WTC11 (cell line): ENCODE results near the gene DPP7. TPM values are rescaled to one million over a fixed set of nuclear protein-coding genes. Genes with fewer than 3 reads are reported as not detected.

Experiments used
- ATAC-seq: fragments of 200-7000 bp; cut with Tn5 transposase; 2 replicates; pipeline ENCODE4 v1.10.0; 2021; ENCODE audit warnings: mild to moderate bottlenecking, moderate library complexity
- CTCF ChIA-PET: fragments of 300-600 bp; sonication (Branson Sonifier 250); formaldehyde crosslinking; loops from one replicate; lab custom pipeline; 2021; ENCODE audit warnings: antibody characterized with exemption; lab: Charles Lee
- POLR2A ChIA-PET: fragments of 350-600 bp; sonication (Branson Sonifier 250); formaldehyde crosslinking; loops from one replicate; lab custom pipeline; 2021; ENCODE audit warnings: antibody characterized with exemption; lab: Charles Lee
- DNase-seq: peaks from one replicate; pipeline ENCODE4 v3.0.0; 2021; ENCODE audit warnings: low spot score
- H3K27ac Mint-ChIP-seq: 2 replicates; pipeline ENCODE4 v1.8.0; 2021; ENCODE audit warnings: mixed read lengths
- H3K27me3 Mint-ChIP-seq: 2 replicates; pipeline ENCODE4 v1.8.0; 2021; ENCODE audit warnings: low read depth, mild to moderate bottlenecking, moderate library complexity, mixed read lengths
- H3K36me3 Mint-ChIP-seq: 2 replicates; pipeline ENCODE4 v1.8.0; 2021; ENCODE audit warnings: mixed read lengths
- H3K4me1 Mint-ChIP-seq: 2 replicates; pipeline ENCODE4 v1.8.0; 2022; ENCODE audit warnings: mixed read lengths
- H3K4me3 Mint-ChIP-seq: 2 replicates; pipeline ENCODE4 v1.8.0; 2021; ENCODE audit warnings: mild to moderate bottlenecking, moderate library complexity, mixed read lengths
- H3K9me3 Mint-ChIP-seq: 2 replicates; pipeline ENCODE4 v1.8.0; 2021; ENCODE audit warnings: mixed read lengths
- ATF1 ChIP-seq: sonication (generic); formaldehyde crosslinking; IDR thresholded peaks from 2 replicates; pipeline ENCODE4 v1.8.1; 2023; ENCODE audit warnings: mild to moderate bottlenecking, moderate library complexity, missing genetic modification reagents
- FOXJ3 ChIP-seq: sonication (generic); formaldehyde crosslinking; IDR thresholded peaks from 2 replicates; pipeline ENCODE4 v1.9.0; 2021; ENCODE audit warnings: missing genetic modification reagents, mild to moderate bottlenecking, borderline replicate concordance
- FOXP1 ChIP-seq: sonication (generic); formaldehyde crosslinking; IDR thresholded peaks from 2 replicates; pipeline ENCODE4 v1.8.0; 2022; ENCODE audit warnings: missing genetic modification reagents, mild to moderate bottlenecking, moderate library complexity, borderline replicate concordance
- HMGA2 ChIP-seq: fragments of 250-450 bp; sonication (Bioruptor Pico); IDR thresholded peaks from 2 replicates; pipeline ENCODE4 v1.4.0; 2021; ENCODE audit warnings: mild to moderate bottlenecking, moderate library complexity
- NFATC4 ChIP-seq: fragments of 250-450 bp; sonication (Bioruptor Pico); IDR thresholded peaks from 2 replicates; pipeline ENCODE4 v1.9.0; 2021; ENCODE audit warnings: mild to moderate bottlenecking
- NFYB ChIP-seq: sonication (generic); formaldehyde crosslinking; conservative IDR thresholded peaks from 2 replicates; pipeline ENCODE4 v1.8.0; 2022; ENCODE audit warnings: low read depth, missing genetic modification reagents
- NR3C1 ChIP-seq: sonication (generic); formaldehyde crosslinking; conservative IDR thresholded peaks from 2 replicates; pipeline ENCODE4 v1.8.1; 2023; ENCODE audit warnings: low read depth, mild to moderate bottlenecking, missing genetic modification reagents
- SOX15 ChIP-seq: fragments of 250-450 bp; sonication (Bioruptor Pico); IDR thresholded peaks from 2 replicates; pipeline ENCODE4 v1.9.0; 2021; ENCODE audit warnings: mild to moderate bottlenecking
- ZNF396 ChIP-seq: fragments of 250-450 bp; sonication (Bioruptor Pico); IDR thresholded peaks from 2 replicates; pipeline ENCODE4 v1.8.0; 2021; ENCODE audit warnings: mild to moderate bottlenecking, moderate library complexity, borderline replicate concordance
- total RNA-seq: library from RNA; stranded (reverse); gene quantifications from 3 replicates; pipeline ENCODE4 v1.2.3, GENCODE V29; 2021
- TF ChIP-seq, protein P1 (sequence below): fragments of 250-450 bp; sonication (Bioruptor Pico); IDR thresholded peaks from 2 replicates; pipeline ENCODE4 v1.9.0; 2021; ENCODE audit warnings: moderate library complexity, mild to moderate bottlenecking, inconsistent platforms, borderline replicate concordance
- TF ChIP-seq, protein P2 (sequence below): sonication (generic); formaldehyde crosslinking; IDR thresholded peaks from 2 replicates; pipeline ENCODE4 v1.8.1; 2023; ENCODE audit warnings: mild to moderate bottlenecking, missing genetic modification reagents, moderate library complexity
- TF ChIP-seq, protein P3 (sequence below): sonication (generic); formaldehyde crosslinking; IDR thresholded peaks from 2 replicates; pipeline ENCODE4 v1.8.0; 2023; ENCODE audit warnings: mild to moderate bottlenecking, missing genetic modification reagents
- TF ChIP-seq, protein P4 (sequence below): fragments of 250-450 bp; sonication (Bioruptor Pico); IDR thresholded peaks from 2 replicates; pipeline ENCODE4 v1.9.0; 2021; ENCODE audit warnings: mild to moderate bottlenecking
- TF ChIP-seq, protein P5 (sequence below): sonication (generic); formaldehyde crosslinking; IDR thresholded peaks from 2 replicates; pipeline ENCODE4 v1.8.0; 2022; ENCODE audit warnings: mild to moderate bottlenecking, missing genetic modification reagents
- TF ChIP-seq, protein P6 (sequence below): fragments of 250-450 bp; sonication (Bioruptor Pico); conservative IDR thresholded peaks from 2 replicates; pipeline ENCODE4 v1.9.0; 2021; ENCODE audit warnings: mild to moderate bottlenecking
- TF ChIP-seq, protein P7 (sequence below): sonication (generic); formaldehyde crosslinking; IDR thresholded peaks from 2 replicates; pipeline ENCODE4 v1.8.1; 2023; ENCODE audit warnings: mild to moderate bottlenecking, missing genetic modification reagents, moderate library complexity
- TF ChIP-seq, protein P8 (sequence below): fragments of 200-600 bp; IDR thresholded peaks from 2 replicates; pipeline ENCODE4 v1.8.0; 2022; ENCODE audit warnings: antibody characterized with exemption

The DPP7 gene
- total RNA-seq, 1 experiment from 2014 or later, result 38.9 TPM

DNA sequence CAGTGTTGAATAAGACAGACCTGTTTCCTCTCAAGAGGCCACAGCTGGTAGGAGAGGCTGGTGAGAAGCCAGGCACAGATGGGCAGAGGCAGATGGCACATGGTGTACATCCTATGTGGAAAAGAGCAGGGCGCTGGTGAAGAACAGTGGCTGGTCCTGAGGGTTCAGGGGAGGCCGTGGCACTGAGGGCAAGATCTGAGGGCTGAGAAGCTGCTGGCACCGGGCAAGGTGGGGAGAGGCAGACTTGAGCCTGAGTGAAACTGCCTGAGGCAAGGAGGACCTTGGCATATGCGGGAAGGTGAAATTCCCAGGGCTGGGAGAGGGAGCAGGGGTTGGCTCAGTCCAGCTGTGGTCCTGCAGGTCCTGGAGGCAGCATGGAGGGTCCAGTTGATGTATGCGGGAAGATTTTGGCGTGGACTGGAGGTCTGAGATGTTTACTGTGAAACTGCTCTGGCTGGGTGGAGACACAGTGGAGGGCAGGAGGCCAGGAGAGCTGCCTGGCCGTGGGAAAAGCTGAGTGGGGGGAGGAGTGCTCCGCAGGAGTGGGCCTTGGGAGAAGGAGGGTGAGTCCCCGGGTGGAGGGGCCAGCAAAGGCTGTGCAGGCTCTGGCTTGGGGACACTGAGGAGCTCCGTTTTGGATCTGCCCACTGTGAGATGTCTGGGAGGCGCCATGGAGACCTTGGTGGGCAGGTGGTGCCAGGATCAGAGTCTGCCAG lies 25.1 kb downstream of the DPP7 start:
- Mint-ChIP-seq H3K27me3 (peaks cover 6% of the 10 kb centered on the region), H3K9me3 (no peaks in the 10 kb centered on the region), H3K4me1 (peaks cover 16% of the 10 kb centered on the region), H3K27ac (peak overlapping the region; percentile 22; the same call in 1 of the 2 replicates), H3K36me3 (peaks cover 17% of the 10 kb centered on the region), H3K4me3 (no peak overlapping the region)
- ChIA-PET CTCF (interaction anchor here (0.9 to 8.7 kb wide), 4 partner anchors 22 to 147 kb away, joined by 3 to 177 read pairs (median 4); partner anchors contain the start of gene SAPCD2), POLR2A (no interaction called here)
- no peak for TF ChIP-seq ZNF396
- no peak for TF ChIP-seq FOXJ3 (CRISPR knock-in tag)
- TF ChIP-seq, protein P1, sequence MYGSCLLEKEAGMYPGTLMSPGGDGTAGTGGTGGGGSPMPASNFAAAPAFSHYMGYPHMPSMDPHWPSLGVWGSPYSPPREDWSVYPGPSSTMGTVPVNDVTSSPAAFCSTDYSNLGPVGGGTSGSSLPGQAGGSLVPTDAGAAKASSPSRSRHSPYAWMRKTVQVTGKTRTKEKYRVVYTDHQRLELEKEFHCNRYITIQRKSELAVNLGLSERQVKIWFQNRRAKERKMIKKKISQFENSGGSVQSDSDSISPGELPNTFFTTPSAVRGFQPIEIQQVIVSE, result no peak
- TF ChIP-seq, protein P2, sequence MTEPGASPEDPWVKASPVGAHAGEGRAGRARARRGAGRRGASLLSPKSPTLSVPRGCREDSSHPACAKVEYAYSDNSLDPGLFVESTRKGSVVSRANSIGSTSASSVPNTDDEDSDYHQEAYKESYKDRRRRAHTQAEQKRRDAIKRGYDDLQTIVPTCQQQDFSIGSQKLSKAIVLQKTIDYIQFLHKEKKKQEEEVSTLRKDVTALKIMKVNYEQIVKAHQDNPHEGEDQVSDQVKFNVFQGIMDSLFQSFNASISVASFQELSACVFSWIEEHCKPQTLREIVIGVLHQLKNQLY (CRISPR knock-in tag), result no peak
- TF ChIP-seq, protein P3, sequence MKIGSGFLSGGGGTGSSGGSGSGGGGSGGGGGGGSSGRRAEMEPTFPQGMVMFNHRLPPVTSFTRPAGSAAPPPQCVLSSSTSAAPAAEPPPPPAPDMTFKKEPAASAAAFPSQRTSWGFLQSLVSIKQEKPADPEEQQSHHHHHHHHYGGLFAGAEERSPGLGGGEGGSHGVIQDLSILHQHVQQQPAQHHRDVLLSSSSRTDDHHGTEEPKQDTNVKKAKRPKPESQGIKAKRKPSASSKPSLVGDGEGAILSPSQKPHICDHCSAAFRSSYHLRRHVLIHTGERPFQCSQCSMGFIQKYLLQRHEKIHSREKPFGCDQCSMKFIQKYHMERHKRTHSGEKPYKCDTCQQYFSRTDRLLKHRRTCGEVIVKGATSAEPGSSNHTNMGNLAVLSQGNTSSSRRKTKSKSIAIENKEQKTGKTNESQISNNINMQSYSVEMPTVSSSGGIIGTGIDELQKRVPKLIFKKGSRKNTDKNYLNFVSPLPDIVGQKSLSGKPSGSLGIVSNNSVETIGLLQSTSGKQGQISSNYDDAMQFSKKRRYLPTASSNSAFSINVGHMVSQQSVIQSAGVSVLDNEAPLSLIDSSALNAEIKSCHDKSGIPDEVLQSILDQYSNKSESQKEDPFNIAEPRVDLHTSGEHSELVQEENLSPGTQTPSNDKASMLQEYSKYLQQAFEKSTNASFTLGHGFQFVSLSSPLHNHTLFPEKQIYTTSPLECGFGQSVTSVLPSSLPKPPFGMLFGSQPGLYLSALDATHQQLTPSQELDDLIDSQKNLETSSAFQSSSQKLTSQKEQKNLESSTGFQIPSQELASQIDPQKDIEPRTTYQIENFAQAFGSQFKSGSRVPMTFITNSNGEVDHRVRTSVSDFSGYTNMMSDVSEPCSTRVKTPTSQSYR, result no peak
- TF ChIP-seq, protein P4, sequence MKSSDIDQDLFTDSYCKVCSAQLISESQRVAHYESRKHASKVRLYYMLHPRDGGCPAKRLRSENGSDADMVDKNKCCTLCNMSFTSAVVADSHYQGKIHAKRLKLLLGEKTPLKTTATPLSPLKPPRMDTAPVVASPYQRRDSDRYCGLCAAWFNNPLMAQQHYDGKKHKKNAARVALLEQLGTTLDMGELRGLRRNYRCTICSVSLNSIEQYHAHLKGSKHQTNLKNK (CRISPR knock-in tag), result no peak
- TF ChIP-seq NFYB (CRISPR knock-in tag), result no peak
- no peak for TF ChIP-seq SOX15 (CRISPR knock-in tag)
- TF ChIP-seq ATF1 (CRISPR knock-in tag), result no peak
- TF ChIP-seq NFATC4 (CRISPR knock-in tag), result no peak
- TF ChIP-seq, protein P5, sequence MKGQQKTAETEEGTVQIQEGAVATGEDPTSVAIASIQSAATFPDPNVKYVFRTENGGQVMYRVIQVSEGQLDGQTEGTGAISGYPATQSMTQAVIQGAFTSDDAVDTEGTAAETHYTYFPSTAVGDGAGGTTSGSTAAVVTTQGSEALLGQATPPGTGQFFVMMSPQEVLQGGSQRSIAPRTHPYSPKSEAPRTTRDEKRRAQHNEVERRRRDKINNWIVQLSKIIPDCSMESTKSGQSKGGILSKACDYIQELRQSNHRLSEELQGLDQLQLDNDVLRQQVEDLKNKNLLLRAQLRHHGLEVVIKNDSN (CRISPR knock-in tag), result no peak
- TF ChIP-seq, protein P6, sequence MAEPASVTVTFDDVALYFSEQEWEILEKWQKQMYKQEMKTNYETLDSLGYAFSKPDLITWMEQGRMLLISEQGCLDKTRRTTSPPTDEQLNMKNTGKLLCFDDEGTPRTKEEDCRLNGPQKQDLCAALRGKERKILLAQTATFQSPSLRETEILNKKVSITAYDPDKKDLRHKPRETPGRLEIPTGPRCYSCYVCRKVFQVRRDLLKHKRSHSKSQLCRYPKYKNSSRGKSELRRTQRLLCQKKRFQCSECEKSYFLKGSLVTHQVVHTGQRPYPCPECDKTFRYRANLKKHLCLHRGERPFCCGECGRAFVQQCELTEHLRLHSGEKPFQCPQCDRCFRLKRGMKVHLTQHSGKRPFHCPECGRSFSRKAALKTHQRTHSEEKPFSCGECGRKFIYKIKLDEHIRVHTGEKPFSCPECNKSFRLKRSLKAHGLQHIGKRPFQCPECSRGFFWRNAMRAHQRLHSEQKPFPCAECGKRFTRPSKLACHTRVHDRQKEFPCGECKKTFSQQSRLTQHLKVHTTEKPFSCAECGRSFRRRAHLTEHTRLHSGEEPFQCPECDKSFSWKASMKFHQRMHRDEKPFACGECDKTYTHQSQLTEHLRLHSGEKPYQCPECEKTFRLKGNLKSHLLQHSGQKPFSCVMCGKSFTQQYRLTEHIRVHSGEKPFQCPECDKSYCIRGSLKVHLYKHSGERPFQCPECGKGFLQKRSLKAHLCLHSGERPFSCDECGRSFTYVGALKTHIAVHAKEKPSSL, result no peak
- TF ChIP-seq, protein P7, sequence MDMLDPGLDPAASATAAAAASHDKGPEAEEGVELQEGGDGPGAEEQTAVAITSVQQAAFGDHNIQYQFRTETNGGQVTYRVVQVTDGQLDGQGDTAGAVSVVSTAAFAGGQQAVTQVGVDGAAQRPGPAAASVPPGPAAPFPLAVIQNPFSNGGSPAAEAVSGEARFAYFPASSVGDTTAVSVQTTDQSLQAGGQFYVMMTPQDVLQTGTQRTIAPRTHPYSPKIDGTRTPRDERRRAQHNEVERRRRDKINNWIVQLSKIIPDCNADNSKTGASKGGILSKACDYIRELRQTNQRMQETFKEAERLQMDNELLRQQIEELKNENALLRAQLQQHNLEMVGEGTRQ, result no peak
- TF ChIP-seq NR3C1 (CRISPR knock-in tag), result no peak
- TF ChIP-seq HMGA2 (CRISPR knock-in tag), result no peak
- no peak for DNase-seq
- ATAC-seq, result no peak

DNA sequence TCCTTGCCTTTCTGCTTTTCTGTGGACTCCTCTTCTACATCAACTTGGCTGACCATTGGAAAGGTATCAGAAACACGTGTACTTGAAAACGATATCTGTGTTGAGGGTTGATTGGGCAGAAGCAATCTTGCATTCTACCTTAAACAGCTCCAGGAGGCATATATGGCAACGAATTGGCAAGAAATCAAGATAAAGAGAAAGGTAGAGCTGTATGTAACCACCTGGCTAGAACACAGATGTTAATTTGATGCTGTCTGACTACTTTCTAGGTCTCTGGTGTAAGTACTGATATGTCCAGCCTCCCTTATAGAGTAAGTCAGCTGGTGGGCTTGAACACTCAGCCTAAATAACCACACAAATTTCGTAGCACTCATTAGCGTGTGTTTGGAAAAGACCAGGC lies 26.4 kb downstream of the DPP7 start:
- Mint-ChIP-seq H3K4me1 (peaks cover 16% of the 10 kb centered on the region), H3K27me3 (peaks cover 9% of the 10 kb centered on the region), H3K27ac (peak overlapping the region; percentile 26; the same call in 1 of the 2 replicates), H3K9me3 (no peaks in the 10 kb centered on the region), H3K4me3 (peak overlapping the region; percentile 85), H3K36me3 (peaks cover 16% of the 10 kb centered on the region)
- ChIA-PET CTCF (interaction anchor here (0.6 to 8.7 kb wide), 3 partner anchors 20 to 87 kb away, joined by 3 to 177 read pairs (median 4); partner anchors contain the start of gene SAPCD2), POLR2A (no interaction called here)
- ATAC-seq (no peak), DNase-seq (no peak)
- TF ChIP-seq, protein P5 (CRISPR knock-in tag), result no peak
- TF ChIP-seq, protein P7, result no peak
- TF ChIP-seq, protein P3, result no peak
- TF ChIP-seq FOXP1, result no peak
- TF ChIP-seq, protein P8, sequence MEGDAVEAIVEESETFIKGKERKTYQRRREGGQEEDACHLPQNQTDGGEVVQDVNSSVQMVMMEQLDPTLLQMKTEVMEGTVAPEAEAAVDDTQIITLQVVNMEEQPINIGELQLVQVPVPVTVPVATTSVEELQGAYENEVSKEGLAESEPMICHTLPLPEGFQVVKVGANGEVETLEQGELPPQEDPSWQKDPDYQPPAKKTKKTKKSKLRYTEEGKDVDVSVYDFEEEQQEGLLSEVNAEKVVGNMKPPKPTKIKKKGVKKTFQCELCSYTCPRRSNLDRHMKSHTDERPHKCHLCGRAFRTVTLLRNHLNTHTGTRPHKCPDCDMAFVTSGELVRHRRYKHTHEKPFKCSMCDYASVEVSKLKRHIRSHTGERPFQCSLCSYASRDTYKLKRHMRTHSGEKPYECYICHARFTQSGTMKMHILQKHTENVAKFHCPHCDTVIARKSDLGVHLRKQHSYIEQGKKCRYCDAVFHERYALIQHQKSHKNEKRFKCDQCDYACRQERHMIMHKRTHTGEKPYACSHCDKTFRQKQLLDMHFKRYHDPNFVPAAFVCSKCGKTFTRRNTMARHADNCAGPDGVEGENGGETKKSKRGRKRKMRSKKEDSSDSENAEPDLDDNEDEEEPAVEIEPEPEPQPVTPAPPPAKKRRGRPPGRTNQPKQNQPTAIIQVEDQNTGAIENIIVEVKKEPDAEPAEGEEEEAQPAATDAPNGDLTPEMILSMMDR, result no peak
